ENCODE measurements around the gene MAP3K5.
"Not testable (repeated sequence)": the region's sequence is repeated elsewhere in the genome, so short reads cannot be mapped to it uniquely, and the experiment has no call there.

MAP3K5 gene, protein sequence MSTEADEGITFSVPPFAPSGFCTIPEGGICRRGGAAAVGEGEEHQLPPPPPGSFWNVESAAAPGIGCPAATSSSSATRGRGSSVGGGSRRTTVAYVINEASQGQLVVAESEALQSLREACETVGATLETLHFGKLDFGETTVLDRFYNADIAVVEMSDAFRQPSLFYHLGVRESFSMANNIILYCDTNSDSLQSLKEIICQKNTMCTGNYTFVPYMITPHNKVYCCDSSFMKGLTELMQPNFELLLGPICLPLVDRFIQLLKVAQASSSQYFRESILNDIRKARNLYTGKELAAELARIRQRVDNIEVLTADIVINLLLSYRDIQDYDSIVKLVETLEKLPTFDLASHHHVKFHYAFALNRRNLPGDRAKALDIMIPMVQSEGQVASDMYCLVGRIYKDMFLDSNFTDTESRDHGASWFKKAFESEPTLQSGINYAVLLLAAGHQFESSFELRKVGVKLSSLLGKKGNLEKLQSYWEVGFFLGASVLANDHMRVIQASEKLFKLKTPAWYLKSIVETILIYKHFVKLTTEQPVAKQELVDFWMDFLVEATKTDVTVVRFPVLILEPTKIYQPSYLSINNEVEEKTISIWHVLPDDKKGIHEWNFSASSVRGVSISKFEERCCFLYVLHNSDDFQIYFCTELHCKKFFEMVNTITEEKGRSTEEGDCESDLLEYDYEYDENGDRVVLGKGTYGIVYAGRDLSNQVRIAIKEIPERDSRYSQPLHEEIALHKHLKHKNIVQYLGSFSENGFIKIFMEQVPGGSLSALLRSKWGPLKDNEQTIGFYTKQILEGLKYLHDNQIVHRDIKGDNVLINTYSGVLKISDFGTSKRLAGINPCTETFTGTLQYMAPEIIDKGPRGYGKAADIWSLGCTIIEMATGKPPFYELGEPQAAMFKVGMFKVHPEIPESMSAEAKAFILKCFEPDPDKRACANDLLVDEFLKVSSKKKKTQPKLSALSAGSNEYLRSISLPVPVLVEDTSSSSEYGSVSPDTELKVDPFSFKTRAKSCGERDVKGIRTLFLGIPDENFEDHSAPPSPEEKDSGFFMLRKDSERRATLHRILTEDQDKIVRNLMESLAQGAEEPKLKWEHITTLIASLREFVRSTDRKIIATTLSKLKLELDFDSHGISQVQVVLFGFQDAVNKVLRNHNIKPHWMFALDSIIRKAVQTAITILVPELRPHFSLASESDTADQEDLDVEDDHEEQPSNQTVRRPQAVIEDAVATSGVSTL (N-terminal part only)

DNA sequence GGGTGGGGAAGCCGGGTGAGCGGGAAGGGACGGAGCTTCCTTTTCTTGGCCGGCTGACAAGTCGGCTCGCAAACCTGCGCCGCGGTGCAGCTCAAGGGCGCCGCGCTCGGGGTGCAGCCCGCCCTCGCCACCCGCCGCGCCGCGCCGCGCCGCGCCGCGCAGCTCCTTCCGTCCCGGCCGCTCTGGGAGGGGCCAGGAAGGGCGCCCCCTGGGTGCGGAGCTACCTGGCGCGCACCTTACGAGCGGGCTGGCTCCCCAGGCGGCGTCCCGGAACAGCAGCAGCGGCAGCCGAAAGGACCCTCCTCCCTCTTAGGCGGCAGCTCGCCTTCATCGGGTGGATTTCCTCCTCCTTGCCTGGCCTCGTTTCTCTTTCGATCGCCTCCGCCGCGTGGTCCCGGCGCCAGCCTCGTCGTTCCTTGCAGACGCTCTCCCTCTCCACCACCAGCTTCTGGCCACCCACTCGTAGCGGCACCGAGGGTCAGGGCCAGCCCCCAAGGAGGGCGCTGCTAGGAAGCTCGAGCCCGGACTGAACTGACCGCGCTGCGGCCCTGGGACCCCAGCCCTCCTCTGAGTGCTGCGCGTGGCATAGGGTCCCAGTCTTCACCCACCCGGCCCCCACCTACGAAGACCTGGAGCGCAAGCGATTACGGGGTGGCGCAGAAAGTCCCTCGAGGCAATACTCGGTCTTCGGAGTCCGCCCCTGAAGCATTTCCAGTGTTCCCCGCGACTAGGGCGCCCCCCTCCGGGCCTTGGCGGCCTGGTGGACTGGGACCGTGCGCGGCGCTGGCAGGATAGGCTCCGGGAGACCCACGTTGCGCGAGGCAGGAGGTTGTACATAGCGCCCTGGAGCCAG lies at the start of gene MAP3K5:
TSS of gene MAP3K5 (minus strand) at position 68 of the 853 bp plus-strand sequence. CDS start 320 bp downstream, outside the sequence.
- peak; percentile 93 for DNase-seq

GRCh38 chr6:136840276-136841001 lies 48.2 kb upstream of the MAP3K5 start:
- no peak for DNase-seq

GRCh38 chr6:136831873-136832562 lies 39.7 kb upstream of the MAP3K5 start:
- DNase-seq = no peak

- DNase-seq = no peak
Observed at GRCh38 chr6:136826216-136826615, 33.9 kb upstream of the MAP3K5 start.

DNA sequence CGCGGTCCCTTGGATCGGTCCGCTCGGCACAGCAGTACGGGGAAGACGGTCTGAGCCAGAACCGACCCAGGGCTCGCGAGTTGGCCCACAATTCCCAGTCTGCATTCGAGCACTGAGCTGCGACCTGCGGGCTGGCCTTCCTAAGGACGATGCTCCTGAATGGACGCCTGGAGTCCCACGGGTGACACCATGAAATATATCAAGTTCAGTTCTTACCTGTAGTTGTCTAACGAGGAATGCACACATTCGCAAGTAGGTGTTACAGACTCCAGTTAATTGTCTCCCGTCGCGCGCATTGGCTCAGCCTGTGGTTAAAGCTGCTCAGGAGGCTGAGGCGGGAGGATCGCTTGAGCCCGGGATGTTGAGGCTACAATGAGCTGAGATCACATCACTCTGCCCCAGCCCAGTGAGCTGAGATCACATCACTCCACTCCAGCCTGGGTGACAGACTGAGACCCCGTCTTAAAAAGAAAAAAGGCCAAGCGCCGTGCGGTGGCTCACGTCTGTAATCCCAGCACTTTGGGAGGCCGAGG lies 30.9 kb upstream of the MAP3K5 start:
- peak; percentile 1 for DNase-seq

DNA sequence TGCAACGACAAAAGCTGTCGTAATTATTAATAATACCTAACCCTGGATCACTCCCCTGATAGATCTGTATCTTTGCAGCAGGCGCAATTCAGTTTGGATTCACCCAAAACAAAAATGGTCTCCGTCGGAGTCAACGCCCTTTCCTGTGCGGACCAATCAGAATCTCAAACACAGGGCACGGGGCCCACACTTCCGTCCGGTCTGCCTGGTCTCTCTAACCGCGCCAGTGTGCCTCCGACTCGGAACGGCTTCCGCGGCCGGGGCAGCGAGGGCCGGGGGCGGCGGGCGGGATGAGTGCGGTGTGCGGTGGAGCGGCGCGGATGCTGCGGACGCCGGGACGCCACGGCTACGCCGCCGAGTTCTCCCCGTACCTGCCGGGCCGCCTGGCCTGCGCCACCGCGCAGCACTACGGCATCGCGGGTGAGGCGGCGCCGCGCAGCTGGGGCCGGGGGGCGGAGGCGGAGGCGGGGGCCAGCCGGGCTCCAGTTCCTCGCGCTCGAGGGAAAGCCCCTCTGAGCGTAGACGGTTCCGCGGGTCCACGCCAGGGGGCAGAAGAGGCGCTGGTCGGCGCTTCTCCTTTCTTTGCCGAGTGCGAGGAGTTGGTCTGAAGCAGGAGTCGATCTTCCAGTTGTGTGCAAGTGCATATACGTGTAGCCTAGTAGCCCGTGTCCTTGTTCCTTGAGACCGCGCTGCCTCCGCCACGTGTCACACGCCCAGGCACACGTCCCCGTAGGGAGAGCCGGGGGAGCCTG lies 30.3 kb upstream of the MAP3K5 start, which contains the start of gene PEX7:
TSS of gene PEX7 (plus strand) at position 217 of the 752 bp plus-strand sequence. CDS start at position 291, 74 bp downstream.
- peak; percentile 89 for DNase-seq

DNA sequence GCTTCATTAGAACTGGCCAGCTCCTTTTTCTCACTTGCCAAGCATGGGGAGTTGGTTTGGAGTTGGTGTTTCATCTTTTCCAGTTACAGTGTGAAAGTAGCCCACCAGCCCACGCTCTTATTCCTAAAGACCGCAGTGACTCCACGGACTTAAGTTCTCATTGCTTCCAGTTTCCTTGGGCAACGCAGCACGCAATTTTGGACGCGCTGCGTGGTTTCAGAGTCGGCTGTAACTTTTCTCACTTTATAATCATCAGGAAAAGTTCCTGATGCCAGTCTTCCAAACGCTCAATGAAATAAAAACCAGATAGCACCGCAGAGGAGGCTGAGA lies 29.7 kb upstream of the MAP3K5 start:
- DNase-seq = peak; percentile 33

GRCh38 chr6:136820561-136820960 lies 28.3 kb upstream of the MAP3K5 start:
- DNase-seq = no peak

DNA sequence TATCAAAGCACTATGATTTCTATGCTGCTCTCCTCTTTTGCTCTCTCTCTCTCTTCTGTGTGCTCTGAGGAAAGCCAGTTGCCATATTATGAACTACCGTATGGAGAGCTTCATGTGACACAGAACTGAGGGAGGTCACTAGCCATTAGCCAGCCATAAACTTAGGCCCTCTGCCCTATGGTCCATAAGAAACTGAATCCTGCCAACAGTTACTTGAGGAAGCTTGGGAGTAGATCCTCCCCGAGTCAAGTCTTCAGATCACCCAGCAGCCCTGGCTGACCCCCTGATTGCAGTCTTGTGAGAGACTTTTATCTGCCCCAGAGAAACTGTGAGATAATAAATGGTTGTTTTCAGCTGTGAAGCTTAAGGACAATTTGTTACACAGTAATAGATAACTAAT lies 24.4 kb upstream of the MAP3K5 start:
- no peak for DNase-seq

GRCh38 chr6:136815608-136816007 lies 23.3 kb upstream of the MAP3K5 start:
- DNase-seq = not testable (repeated sequence)

DNA sequence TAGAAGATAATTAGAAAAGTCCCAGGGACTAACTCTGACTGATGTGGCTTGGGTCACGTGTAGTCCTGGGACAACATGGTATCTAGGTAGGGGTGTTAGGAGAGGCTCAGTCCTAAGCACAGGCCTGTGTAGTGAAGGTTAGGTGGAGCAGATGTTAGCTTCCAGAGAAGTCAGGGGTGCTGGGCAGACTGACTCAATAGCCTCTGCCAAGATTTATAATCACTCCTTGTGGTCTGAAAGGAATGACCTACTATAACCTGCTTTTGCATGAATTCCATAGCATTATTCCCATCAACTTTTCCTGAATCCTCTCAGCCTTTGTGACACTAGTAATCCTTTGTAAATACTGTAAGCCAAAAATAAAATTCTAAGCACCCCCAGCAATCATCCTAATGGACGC lies 19.9 kb upstream of the MAP3K5 start:
- no peak for DNase-seq

- DNase-seq = no peak
Observed at GRCh38 chr6:136811272-136811671, 19.0 kb upstream of the MAP3K5 start.

- no peak for DNase-seq
Observed at GRCh38 chr6:136809091-136809860, 17.0 kb upstream of the MAP3K5 start.

GRCh38 chr6:136803608-136804007 lies 11.3 kb upstream of the MAP3K5 start:
- no peak for DNase-seq

DNA sequence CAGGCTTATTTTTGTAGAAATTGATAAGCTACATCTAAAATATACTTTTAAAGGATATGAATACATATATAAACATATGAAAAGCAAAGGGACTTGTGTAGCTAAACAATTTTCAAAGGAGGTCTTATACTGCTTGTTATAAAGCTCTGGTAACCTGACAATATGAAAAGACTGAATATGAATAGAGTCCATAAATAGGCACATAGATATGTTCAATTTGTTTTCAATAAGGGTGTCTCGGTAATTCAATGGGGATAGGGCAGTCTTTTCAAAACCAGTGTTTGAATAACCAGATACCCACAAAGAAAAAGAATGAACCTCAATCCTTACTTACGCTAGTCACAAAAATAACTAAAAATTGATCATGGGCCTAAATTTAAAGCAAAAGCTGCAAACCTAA lies 9.3 kb upstream of the MAP3K5 start:
- DNase-seq = no peak

DNA sequence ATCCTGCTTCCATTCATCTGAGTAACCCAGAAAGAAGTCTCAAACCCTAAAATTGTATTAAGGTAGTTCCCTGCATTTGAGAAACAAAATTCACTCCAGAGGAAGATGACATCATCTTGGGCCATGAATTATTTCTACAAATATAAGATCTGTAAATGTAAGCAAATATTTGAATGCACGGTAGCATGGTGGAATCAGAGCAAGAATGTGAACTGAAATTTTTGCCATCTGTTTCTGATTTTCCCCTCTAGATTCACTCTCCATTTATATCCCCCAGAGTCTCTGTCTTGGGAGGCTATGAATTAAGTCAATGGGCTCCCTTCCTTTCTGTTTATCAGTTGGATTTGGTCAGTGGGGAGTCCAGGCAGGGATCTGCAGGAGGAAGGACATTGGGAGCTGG lies 5.8 kb upstream of the MAP3K5 start:
- DNase-seq = no peak

DNA sequence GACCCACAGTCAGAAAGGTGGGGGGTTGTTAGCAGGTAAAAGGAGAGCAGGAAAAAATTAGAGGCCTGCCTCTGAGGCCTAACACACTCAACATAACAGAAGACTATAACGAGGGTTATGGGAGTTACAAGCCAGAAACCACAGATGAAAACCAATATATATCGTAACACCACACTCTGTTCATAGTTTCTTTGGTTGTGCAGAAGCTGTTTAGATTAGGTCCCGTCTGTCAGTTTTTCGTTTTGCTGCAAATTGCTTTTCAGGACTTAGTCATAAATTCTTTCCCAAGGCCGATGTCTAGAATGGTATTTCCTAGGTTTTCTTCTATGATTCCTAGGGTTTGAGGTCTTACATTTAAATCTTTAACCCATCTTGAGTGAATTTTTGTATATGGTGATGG lies 3.7 kb upstream of the MAP3K5 start:
- no peak for DNase-seq

DNA sequence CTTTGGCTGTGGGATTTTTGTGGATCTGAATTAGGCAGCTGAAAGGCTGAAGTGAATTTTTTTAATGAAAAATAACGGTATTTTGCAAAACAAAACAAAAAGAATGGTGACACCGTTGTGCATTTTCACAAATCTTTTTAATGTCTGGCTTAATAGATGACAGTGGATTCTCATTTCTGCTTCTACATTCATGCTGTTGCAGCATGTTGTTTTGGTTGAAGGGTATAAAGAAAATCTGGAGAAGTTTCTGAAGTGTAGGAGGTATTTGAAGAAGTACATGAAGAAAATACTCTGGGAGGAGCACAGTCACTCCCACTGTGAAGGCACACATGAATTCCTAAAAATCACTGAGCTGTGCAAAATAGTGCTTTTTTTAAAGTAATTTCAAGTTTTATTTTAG lies 3.1 kb upstream of the MAP3K5 start:
- no peak for DNase-seq

DNA sequence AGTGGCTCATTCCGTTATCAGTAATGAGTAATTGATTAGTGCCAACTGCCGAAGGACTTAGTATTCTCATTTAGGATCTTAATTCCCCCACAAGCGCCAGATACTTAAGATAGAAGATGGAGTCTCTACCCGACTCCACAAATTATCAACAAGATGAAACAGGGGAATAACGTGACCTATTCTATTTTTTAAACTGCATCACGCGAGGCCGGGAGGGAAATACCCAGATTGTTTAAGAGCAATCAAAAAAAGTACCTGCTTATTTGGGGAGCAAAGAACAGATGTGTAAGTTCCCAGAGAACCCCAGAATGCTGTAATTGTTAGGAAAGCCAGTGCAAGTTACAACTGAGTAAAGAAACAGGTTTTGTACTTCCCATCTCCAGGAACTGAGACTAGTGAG lies 1.1 kb upstream of the MAP3K5 start:
- DNase-seq = no peak

Measured in stimulated activated CD4-positive, alpha-beta T cell treated with anti-CD3 and anti-CD28 coated beads, Interleukin-1b, Interleukin-23, amount 100 ng/mL, for 48 hours (primary cell).